Nephron (organoid): ENCODE results near the gene CCDC33.
A peak's percentile ranks its signal among the peaks of the same experiment; 100 is the strongest.

Source experiments
- H3K27ac Mint-ChIP-seq, 3 experiments: 2 replicates each; pipeline ENCODE4 v1.8.0; 2020; ENCODE audit warnings: mixed read lengths in 3 of 3, mild to moderate bottlenecking in 2 of 3, moderate library complexity in 1 of 3
- H3K27me3 Mint-ChIP-seq: 2 replicates; pipeline ENCODE4 v1.8.0; 2021; ENCODE audit warnings: low read depth, mild to moderate bottlenecking, moderate library complexity, mixed read lengths
- H3K36me3 Mint-ChIP-seq: 2 replicates; pipeline ENCODE4 v1.8.0; 2020; ENCODE audit warnings: low read depth, mixed read lengths
- H3K4me1 Mint-ChIP-seq: 2 replicates; pipeline ENCODE4 v1.8.0; 2020; ENCODE audit warnings: mixed read lengths
- H3K4me3 Mint-ChIP-seq, 3 experiments: 2 replicates each; pipeline ENCODE4 v1.8.0; 2020; ENCODE audit warnings: mild to moderate bottlenecking in 3 of 3, mixed read lengths in 3 of 3, moderate library complexity in 2 of 3
- H3K9me3 Mint-ChIP-seq: 2 replicates; pipeline ENCODE4 v1.8.0; 2020; ENCODE audit warnings: mixed read lengths
- CTCF ChIP-seq, 3 experiments: fragments of 200-600 bp; sonication (generic); IDR thresholded peaks; one replicate each; pipeline ENCODE4 v1.5.0; 2021; ENCODE audit warnings: antibody characterized with exemption in 3 of 3; ENCODE audit not compliant: unreplicated experiment in 3 of 3

The CCDC33 gene

GRCh38 chr15:74200871-74201419 is 35.2 kb upstream of the CCDC33 start:
- Mint-ChIP-seq H3K27ac (peak overlapping the region; percentile 97 to 99 (median 98)), H3K4me3 (peak overlapping the region; percentile 84 to 90 (median 87)), H3K9me3 (no peaks in the 10 kb centered on the region), H3K36me3 (no peaks in the 10 kb centered on the region), H3K27me3 (peaks cover 4% of the 10 kb centered on the region), H3K4me1 (peaks cover 76% of the 10 kb centered on the region)
- TF ChIP-seq CTCF (IDR thresholded peaks at IDR 0.05; ENCODE audit: unreplicated experiment in 3 of 3) = no peak

- Mint-ChIP-seq H3K4me3 (peak overlapping the region; percentile 84 to 90 (median 87)), H3K4me1 (peaks cover 76% of the 10 kb centered on the region), H3K27ac (peak overlapping the region; percentile 97 to 99 (median 98)), H3K27me3 (peaks cover 4% of the 10 kb centered on the region), H3K36me3 (no peaks in the 10 kb centered on the region), H3K9me3 (no peaks in the 10 kb centered on the region)
- no peak for TF ChIP-seq CTCF (IDR thresholded peaks at IDR 0.05; ENCODE audit: unreplicated experiment in 3 of 3)
Measured at GRCh38 chr15:74201710-74202420, 34.3 kb upstream of the CCDC33 start.

GRCh38 chr15:74202452-74203401 is 33.4 kb upstream of the CCDC33 start, which contains the start of gene STRA6:
Gene STRA6, minus strand, starts transcription at chr15:74202787. Its CDS starts 520 bp downstream, at chr15:74202267.
- Mint-ChIP-seq H3K27ac (peak within 1 kb of the TSS; percentile 97 to 99 (median 98)), H3K9me3 (no peaks in the 10 kb centered on the region), H3K4me3 (peak within 1 kb of the TSS; percentile 84 to 90 (median 87)), H3K4me1 (peaks cover 83% of the 10 kb centered on the region), H3K27me3 (peaks cover 4% of the 10 kb centered on the region), H3K36me3 (no peaks in the 10 kb centered on the region)
- TF ChIP-seq CTCF (IDR thresholded peaks at IDR 0.05; ENCODE audit: unreplicated experiment in 3 of 3) = peak in 2 of 3 experiments; percentile 24 to 36

GRCh38 chr15:74203914-74204431 is 32.2 kb upstream of the CCDC33 start:
- H3K27me3 Mint-ChIP-seq = peaks cover 4% of the 10 kb centered on the region
- no peaks in the 10 kb centered on the region for H3K9me3 Mint-ChIP-seq
- H3K27ac Mint-ChIP-seq = peak overlapping the region; percentile 97 to 99 (median 98)
- H3K4me3 Mint-ChIP-seq = peak overlapping the region; percentile 84 to 90 (median 87)
- peaks cover 91% of the 10 kb centered on the region for H3K4me1 Mint-ChIP-seq
- H3K36me3 Mint-ChIP-seq = no peaks in the 10 kb centered on the region
- no peak for TF ChIP-seq CTCF (IDR thresholded peaks at IDR 0.05; ENCODE audit: unreplicated experiment in 3 of 3)

- peaks cover 95% of the 10 kb centered on the region for H3K4me1 Mint-ChIP-seq
- H3K4me3 Mint-ChIP-seq = no peak overlapping the region
- H3K27me3 Mint-ChIP-seq = peaks cover 4% of the 10 kb centered on the region
- no peaks in the 10 kb centered on the region for H3K36me3 Mint-ChIP-seq
- no peak for TF ChIP-seq CTCF (IDR thresholded peaks at IDR 0.05; ENCODE audit: unreplicated experiment in 3 of 3)
- H3K9me3 Mint-ChIP-seq = no peaks in the 10 kb centered on the region
- peak overlapping the region; percentile 97 to 99 (median 98) for H3K27ac Mint-ChIP-seq
Measured at GRCh38 chr15:74205582-74205947, 30.6 kb upstream of the CCDC33 start.
